Fibroblast of pulmonary artery (primary cell): Measurements from ENCODE around the gene CREB5.

Experiments
- DNase-seq: peaks from one replicate; pipeline ENCODE4 v3.0.0-alpha.2; 2010; ENCODE audit warnings: low read depth
- H3K4me3 ChIP-seq: replicated peaks from 2 replicates; pipeline ENCODE4 v1.5.1; 2011; ENCODE audit warnings: low read depth, mild to moderate bottlenecking, control low read depth, low read length, moderate library complexity
- TF ChIP-seq, protein P1 (sequence below): IDR thresholded peaks from 2 replicates; pipeline ENCODE4 v1.5.1; 2011; ENCODE audit warnings: mild to moderate bottlenecking, control low read depth, low read length, inconsistent platforms; ENCODE audit errors: missing control alignments

Gene CREB5

DNA sequence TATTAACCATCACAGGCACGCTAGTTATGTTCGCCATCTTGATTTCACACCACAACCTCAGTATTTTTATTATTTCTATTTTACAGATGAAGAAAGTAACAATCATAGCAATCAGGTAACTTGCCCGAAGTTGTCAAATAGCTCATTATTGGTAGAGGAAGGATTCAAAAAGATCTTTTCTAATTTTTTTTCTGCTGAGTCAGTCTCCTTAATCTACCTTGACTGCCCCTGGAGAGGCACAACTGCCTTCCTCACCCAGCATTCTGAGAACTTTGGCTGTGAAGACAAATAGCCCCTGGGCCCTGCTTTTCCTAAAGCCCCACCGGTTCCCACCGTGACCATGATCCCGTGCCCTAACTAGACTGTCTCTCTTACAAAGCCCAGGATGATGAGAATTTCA is 446.6 kb downstream of the CREB5 start:
- no peak for DNase-seq
- TF ChIP-seq, protein P1, sequence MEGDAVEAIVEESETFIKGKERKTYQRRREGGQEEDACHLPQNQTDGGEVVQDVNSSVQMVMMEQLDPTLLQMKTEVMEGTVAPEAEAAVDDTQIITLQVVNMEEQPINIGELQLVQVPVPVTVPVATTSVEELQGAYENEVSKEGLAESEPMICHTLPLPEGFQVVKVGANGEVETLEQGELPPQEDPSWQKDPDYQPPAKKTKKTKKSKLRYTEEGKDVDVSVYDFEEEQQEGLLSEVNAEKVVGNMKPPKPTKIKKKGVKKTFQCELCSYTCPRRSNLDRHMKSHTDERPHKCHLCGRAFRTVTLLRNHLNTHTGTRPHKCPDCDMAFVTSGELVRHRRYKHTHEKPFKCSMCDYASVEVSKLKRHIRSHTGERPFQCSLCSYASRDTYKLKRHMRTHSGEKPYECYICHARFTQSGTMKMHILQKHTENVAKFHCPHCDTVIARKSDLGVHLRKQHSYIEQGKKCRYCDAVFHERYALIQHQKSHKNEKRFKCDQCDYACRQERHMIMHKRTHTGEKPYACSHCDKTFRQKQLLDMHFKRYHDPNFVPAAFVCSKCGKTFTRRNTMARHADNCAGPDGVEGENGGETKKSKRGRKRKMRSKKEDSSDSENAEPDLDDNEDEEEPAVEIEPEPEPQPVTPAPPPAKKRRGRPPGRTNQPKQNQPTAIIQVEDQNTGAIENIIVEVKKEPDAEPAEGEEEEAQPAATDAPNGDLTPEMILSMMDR, result no peak
- no peak overlapping the region for H3K4me3 ChIP-seq

DNA sequence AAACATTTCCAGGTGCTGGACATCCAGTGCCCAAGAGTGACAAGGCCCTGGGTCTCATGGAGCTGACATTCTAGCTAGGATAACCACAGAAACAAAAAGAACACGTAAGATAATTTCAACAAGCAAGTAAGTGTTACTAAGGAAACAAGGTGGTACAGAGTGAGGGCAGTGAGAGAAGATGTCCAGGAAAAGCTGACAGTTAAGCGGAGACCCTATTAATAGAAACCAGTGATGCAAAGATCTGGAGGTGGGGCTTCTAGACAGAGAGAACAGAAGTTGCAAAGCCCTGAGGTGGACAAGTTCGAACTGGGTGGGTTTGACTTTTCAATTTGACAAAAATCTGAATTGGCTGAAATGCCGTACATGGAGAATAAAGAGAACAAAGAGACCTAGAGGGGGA is 449.5 kb downstream of the CREB5 start:
- TF ChIP-seq, protein P1, result no peak
- no peak for DNase-seq
- H3K4me3 ChIP-seq, result no peak overlapping the region

DNA sequence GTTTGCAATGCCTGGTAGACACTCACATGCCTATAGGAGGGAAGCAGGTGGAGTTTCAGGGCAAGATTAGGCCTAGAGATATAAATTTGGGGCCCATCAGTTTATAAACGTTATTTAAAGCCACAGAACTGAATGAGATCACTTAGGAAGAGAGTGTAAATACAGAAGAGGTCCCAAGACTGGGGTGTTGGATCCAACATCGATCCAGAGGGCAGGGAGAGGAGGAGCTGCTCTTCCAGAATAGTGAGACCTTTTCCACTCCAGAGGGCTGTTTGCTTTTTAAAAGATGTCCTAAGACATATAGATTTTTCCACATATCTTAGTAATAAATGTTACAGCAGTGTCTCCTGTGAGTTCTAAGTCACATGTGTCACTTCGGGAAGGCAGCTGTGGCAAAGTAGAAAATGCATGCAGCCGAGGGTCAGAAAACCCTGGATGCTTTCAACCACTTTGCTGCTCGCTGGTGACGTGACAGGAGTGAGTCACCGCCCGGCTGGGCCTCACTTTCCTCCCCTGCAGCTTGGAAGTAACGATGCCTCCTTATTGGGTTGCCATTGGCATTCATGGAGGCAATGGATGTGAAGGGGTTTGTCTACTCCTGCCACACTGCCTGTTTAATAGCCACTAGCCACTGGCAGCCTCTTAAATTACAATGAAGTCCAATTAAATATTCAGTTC is 450.4 kb downstream of the CREB5 start:
- H3K4me3 ChIP-seq, result no peak overlapping the region
- TF ChIP-seq, protein P1, result no peak
- DNase-seq, result peak; percentile 13

DNA sequence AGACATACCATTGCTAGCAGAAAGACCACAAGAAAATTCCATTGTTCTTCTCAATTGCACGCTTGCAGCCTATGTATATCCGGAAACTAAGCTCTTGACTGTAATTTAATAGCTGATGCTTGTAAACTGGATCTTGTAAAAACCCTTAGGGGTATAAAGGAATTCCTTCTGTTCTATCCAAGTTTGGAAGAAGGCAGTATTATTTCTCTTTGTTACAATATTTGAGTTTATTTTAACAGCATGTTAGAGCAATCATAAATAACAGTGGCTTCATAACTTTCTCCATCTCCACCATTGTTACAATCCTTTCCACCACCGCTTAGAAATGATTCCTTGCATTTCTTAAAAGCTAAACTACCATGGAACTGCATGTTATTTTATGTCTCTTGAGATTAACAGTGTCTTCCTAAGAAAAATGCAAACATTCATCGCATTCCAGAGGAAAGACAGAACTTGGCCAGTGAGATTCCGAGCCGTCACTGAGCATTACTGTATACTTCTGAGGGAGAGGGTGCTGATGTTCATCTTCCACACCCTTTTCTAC is 453.4 kb downstream of the CREB5 start:
- no peak overlapping the region for H3K4me3 ChIP-seq
- TF ChIP-seq, protein P1, result no peak
- peak; percentile 19 for DNase-seq

DNA sequence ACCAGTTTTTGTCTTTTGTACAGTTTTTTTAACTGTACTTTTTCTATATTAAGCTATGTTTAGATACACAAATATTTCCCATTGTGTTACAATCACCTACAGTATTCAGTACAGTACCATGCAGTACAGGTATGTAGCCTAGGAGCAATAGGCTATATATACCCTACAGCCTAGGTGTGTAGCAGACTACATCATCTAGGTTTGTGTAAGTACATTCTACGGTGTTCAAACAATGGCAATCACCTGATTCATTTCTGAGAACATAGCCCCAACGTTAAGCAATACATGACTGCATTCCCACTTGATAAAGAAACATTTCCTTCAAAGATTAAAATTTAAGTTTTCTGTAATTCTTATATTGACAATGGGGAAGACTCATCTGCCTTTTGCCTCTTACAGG is 456.4 kb downstream of the CREB5 start:
- DNase-seq, result no peak
- TF ChIP-seq, protein P1, result no peak

DNA sequence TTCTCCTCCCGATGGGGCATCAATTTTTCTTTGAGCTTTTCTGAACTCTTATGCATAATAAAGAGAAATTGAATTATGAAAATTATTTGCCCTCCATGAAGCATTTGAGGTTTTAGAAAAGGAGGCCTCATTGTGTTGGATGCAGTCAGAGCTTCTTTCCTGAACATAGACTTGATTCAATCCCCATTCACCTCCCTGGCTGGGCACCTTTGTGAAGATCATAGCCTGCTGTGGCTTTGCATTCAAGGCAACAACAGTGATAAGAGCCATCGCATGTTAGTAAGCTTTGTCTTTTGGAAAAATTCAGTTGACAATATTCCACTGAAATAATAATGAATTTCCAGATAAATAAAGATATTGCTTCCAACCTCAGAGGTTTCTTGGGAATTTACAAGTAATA is 458.8 kb downstream of the CREB5 start:
- TF ChIP-seq, protein P1, result no peak
- no peak overlapping the region for H3K4me3 ChIP-seq
- DNase-seq, result no peak

More for the DNA sequence above, 456.4 kb downstream of the CREB5 start:
- H3K4me3 ChIP-seq, result no peak overlapping the region

DNA sequence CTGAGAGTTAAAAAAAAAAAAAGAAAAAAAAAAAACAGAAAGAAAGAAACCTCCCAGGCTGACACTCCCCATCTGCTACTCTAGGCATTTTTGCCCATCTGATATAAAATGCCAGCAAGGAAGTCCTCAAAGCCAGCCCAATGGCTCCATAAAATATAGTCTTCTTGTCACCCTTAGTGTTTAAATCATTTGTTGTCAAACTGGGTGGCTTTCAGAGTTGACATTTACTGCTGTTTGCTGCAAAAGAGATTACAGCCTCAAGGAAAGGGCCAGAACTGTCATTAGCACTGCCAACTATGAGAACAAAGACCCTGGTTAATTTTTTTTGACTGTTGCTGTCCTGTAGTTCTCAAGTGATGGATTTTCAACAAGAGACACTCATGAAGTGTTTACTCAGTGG is 459.3 kb downstream of the CREB5 start:
- TF ChIP-seq, protein P1, result no peak
- no peak for DNase-seq
- no peak overlapping the region for H3K4me3 ChIP-seq
